SK-N-MC (cell line): ENCODE results near the gene ZGLP1.
"Not testable (repeated sequence)": the region's sequence is repeated elsewhere in the genome, so short reads cannot be mapped to it uniquely, and the experiment has no call there.

Experiments used
- DNase-seq: peaks from one replicate; pipeline ENCODE4 v3.0.0-alpha.2; 2011; ENCODE audit warnings: low read depth, low spot score
- H3K27ac ChIP-seq: fragments of 200-600 bp; sonication (generic); 2 replicates; pipeline ENCODE4 v1.5.1; 2016; ENCODE audit warnings: mixed run types
- H3K36me3 ChIP-seq: fragments of 200-600 bp; sonication (generic); 2 replicates; pipeline ENCODE4 v1.6.1; 2017; ENCODE audit warnings: antibody characterized with exemption, low read length, mixed read lengths; ENCODE audit not compliant: insufficient read depth
- H3K4me3 ChIP-seq: fragments of 200-600 bp; sonication (generic); 2 replicates; pipeline ENCODE4 v1.5.1; 2016
- H3K9ac ChIP-seq: fragments of 200-600 bp; sonication (generic); 2 replicates; pipeline ENCODE4 v1.8.0; 2017; ENCODE audit warnings: mixed run types, mixed read lengths; ENCODE audit not compliant: insufficient read length
- H3K9me3 ChIP-seq: fragments of 200-600 bp; sonication (generic); 2 replicates; pipeline ENCODE4 v1.6.1; 2017; ENCODE audit warnings: low read depth, mild to moderate bottlenecking, antibody characterized with exemption, low read length, moderate library complexity, mixed read lengths
- EZH2 ChIP-seq: fragments of 200-600 bp; sonication (generic); IDR thresholded peaks from one replicate; pipeline ENCODE4 v1.6.1; 2017; ENCODE audit warnings: antibody characterized with exemption
- FOXP2 ChIP-seq: optimal IDR thresholded peaks from 2 replicates; pipeline ENCODE3; 2011; ENCODE audit warnings: mild to moderate bottlenecking, moderate library complexity; ENCODE audit not compliant: insufficient read depth; ENCODE audit errors: extremely low read length, control extremely low read depth
- POLR2AphosphoS5 ChIP-seq: IDR thresholded peaks from 2 replicates; pipeline ENCODE4 v1.6.1; 2012; ENCODE audit warnings: mild to moderate bottlenecking, low read depth, low read length, borderline replicate concordance

The ZGLP1 gene

DNA sequence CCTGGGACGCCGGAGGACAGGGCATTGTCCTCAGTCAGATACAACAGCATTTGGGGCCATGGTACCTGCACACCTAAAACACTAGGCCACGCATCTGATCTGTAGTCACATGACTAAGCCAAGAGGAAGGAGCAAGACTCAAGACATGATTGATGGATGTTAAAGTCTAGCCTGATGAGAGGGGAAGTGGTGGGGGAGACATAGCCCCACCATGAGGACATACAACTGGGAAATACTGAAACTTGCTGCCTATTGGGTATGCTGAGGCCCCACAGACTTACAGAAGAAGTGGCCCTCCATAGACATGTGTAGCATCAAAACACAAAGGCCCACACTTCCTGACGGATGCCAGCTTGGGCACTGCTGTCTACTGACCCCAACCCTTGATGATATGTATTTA lies 24.2 kb downstream of the ZGLP1 start:
- DNase-seq = no peak
- TF ChIP-seq FOXP2 = no peak
- TF ChIP-seq POLR2AphosphoS5 = no peak
- no peak for TF ChIP-seq EZH2
- Histone ChIP-seq H3K36me3 (no peaks in the 10 kb centered on the region), H3K4me3 (no peak overlapping the region), H3K9ac (no peak overlapping the region), H3K27ac (no peak overlapping the region), H3K9me3 (no peaks in the 10 kb centered on the region)

DNA sequence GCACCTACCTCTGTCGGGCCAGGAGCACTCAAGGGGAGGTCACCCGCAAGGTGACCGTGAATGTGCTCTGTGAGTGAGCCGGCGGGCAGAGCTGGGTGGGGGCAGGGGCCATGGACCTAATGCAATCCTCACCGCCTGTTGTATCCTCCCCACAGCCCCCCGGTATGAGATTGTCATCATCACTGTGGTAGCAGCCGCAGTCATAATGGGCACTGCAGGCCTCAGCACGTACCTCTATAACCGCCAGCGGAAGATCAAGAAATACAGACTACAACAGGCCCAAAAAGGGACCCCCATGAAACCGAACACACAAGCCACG lies 24.7 kb downstream of the ZGLP1 start:
- TF ChIP-seq POLR2AphosphoS5 (no peak), FOXP2 (no peak), EZH2 (no peak)

DNA sequence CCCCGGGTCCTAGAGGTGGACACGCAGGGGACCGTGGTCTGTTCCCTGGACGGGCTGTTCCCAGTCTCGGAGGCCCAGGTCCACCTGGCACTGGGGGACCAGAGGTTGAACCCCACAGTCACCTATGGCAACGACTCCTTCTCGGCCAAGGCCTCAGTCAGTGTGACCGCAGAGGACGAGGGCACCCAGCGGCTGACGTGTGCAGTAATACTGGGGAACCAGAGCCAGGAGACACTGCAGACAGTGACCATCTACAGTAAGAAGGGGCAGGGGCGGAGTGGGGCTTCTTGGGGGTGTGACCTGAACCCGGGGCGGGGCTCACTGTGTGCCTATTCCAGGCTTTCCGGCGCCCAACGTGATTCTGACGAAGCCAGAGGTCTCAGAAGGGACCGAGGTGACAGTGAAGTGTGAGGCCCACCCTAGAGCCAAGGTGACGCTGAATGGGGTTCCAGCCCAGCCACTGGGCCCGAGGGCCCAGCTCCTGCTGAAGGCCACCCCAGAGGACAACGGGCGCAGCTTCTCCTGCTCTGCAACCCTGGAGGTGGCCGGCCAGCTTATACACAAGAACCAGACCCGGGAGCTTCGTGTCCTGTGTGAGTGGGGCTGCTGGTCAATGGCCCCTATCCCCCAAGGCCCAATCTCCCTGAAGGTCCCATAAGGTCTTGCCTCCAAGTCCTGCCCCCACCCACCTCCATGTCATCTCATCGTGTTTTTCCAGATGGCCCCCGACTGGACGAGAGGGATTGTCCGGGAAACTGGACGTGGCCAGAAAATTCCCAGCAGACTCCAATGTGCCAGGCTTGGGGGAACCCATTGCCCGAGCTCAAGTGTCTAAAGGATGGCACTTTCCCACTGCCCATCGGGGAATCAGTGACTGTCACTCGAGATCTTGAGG lies 25.3 kb downstream of the ZGLP1 start:
- H3K4me3 ChIP-seq = no peak overlapping the region
- DNase-seq = no peak
- H3K9me3 ChIP-seq = no peaks in the 10 kb centered on the region
- no peaks in the 10 kb centered on the region for H3K36me3 ChIP-seq
- H3K27ac ChIP-seq = no peak overlapping the region
- TF ChIP-seq EZH2 (no peak), POLR2AphosphoS5 (no peak), FOXP2 (no peak)
- H3K9ac ChIP-seq = no peak overlapping the region

More for the DNA sequence above, 24.7 kb downstream of the ZGLP1 start:
- Histone ChIP-seq H3K27ac (no peak overlapping the region), H3K36me3 (no peaks in the 10 kb centered on the region), H3K9ac (no peak overlapping the region), H3K9me3 (no peaks in the 10 kb centered on the region), H3K4me3 (no peak overlapping the region)
- no peak for DNase-seq

DNA sequence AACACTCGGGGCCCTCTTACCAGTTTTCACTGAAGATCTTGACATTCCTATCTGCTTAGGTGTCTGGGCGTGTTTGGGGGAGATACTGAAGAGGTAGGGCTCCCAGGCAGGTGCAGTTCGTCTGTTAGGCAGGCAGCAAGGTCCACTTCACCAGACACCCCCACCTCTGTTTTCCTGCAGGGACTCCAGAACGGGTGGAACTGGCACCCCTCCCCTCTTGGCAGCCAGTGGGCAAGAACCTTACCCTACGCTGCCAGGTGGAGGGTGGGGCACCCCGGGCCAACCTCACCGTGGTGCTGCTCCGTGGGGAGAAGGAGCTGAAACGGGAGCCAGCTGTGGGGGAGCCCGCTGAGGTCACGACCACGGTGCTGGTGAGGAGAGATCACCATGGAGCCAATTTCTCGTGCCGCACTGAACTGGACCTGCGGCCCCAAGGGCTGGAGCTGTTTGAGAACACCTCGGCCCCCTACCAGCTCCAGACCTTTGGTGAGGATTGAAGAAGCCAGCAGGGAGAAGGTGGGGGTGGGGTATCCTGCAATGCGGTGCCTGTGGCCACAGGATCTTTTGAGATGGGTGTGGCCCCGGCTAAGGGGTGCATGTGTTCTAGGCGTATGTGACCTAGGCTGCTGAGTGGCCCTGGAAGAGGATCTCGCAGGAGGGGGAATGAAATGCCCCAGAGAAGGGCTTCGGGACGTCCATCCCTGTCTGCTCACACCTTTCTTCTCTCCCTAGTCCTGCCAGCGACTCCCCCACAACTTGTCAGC lies 26.1 kb downstream of the ZGLP1 start:
- H3K9ac ChIP-seq = no peak overlapping the region
- no peaks in the 10 kb centered on the region for H3K36me3 ChIP-seq
- no peak overlapping the region for H3K27ac ChIP-seq
- H3K4me3 ChIP-seq = no peak overlapping the region
- DNase-seq = no peak
- H3K9me3 ChIP-seq = no peaks in the 10 kb centered on the region
- no peak for TF ChIP-seq FOXP2
- no peak for TF ChIP-seq POLR2AphosphoS5

DNA sequence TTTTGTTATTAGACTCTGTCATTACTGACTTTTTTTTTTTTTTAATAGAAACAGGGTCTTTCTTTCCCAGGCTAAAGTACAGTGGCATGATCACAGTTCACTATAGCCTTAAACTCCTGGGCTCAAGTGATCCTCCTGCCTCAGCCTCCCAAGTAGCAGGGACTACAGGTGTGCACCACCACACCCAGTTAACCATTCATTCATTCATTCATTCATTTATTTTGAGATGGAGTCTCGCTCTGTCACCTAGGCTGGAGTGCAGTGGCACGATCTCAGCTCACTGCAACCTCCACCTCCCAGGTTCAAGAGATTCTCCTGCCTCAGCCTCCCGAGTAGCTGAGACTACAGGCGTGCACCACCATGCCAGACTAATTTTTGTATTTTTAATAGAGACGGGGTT lies 27.6 kb downstream of the ZGLP1 start:
- not testable (repeated sequence) for H3K4me3 ChIP-seq, H3K9ac ChIP-seq, H3K9me3 ChIP-seq, H3K27ac ChIP-seq, DNase-seq, H3K36me3 ChIP-seq

DNA sequence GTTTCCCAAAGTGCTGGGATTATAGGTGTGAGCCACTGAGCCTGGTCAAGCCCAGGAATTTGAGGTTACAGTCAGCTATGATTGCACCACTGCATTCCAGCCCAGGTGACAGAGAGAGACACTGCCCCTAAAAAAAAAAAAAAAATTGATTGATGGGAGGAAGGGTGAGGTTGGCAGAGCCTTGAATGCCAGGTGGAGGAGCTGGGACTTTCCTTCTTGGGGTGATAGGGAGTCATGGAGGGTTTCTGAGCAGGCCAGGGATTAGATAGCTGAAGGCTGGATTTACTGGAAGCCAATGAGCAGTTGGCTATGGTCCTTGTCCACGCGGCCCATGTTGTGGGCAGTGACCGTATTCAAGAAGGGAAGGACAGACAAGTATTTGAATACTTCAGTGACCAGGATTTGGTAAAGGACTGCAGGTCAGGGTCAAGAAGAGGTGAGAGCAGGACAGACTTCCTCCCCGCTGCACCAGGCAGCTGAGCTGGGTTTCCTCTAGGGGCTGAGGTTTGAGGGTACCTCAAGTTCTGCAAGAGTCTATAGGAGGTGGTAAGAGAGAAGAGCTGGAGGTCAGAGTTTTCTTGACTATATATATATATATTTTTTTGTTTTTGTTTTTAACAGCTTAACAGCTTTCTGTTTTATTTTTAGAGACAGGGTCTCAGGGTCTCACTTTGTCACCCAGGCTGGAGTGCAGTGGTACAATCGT lies 29.7 kb downstream of the ZGLP1 start:
- TF ChIP-seq POLR2AphosphoS5 (no peak), EZH2 (no peak), FOXP2 (no peak)
- no peak overlapping the region for H3K27ac ChIP-seq
- no peaks in the 10 kb centered on the region for H3K36me3 ChIP-seq
- H3K9me3 ChIP-seq = no peaks in the 10 kb centered on the region
- no peak for DNase-seq
- H3K4me3 ChIP-seq = no peak overlapping the region
- H3K9ac ChIP-seq = no peak overlapping the region

DNA sequence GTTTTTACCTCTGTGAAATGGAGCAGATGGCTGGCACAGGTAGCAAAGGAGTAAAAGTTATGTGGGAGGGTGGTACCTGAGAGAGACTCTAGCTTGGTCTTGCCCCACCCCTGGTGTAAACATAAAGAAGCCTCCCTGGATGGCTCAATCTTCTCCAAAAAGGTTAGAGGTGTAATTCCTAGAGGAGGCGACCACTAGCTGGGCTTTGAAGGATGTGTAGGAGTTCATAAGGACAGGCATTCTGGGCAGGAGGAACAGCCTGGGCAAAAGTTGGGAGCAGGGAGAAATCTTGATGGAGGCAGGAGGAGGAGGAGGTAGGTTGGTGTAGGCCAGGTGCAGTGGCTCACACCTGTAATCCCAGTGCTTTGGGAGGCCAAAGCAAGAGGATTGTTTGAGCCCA lies 30.7 kb downstream of the ZGLP1 start:
- Histone ChIP-seq H3K27ac (no peak overlapping the region), H3K9me3 (no peaks in the 10 kb centered on the region), H3K9ac (no peak overlapping the region), H3K36me3 (no peaks in the 10 kb centered on the region), H3K4me3 (no peak overlapping the region)
- TF ChIP-seq POLR2AphosphoS5 (no peak), FOXP2 (no peak), EZH2 (no peak)
- DNase-seq = no peak

DNA sequence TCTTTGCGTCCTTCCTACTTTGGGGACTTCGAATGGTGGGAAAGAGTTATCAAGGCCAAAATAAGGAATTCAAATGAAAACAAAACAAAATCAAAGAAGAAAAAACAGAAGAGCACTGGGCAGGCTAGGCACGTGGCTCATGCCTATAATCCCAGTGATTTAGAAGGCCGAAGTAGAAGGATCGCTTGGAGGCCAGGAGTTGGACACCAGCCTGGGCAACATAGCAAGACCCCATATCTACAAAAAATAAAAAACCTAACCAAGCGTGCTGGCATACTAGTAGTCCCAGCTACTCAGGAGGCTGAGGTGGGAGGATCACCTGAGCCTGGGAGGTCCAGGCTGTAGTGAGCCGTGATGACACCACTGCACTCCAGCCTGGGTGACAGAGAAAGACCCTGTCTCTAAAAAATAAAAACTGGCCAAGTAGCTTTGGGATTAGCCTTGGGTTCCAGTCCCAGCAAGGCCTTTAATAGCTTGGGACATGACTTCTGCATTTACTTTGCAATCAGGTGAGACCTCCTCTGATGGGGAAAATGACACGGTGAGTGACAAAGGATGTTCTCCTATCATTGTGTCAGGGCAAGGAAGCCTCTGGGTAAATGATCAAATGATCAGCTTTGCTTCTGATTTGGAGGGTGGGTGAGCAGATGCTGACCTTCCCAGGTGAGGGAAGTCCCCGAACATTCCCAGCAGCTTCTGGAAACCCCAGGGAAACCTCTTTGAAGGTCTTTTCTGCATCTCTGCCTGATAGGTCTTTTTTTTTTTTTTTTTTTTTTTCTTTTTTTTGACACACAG lies 31.6 kb downstream of the ZGLP1 start:
- no peaks in the 10 kb centered on the region for H3K36me3 ChIP-seq
- no peak overlapping the region for H3K27ac ChIP-seq
- TF ChIP-seq FOXP2 (no peak), EZH2 (no peak), POLR2AphosphoS5 (no peak)
- no peaks in the 10 kb centered on the region for H3K9me3 ChIP-seq
- no peak overlapping the region for H3K4me3 ChIP-seq
- no peak for DNase-seq
- no peak overlapping the region for H3K9ac ChIP-seq
